H9 (cell line): ENCODE data around the gene SSBP2. TPM values are rescaled to one million over a fixed set of nuclear protein-coding genes. Genes with fewer than 3 reads are reported as not detected.

Experiments used
- DNase-seq: peaks from one replicate; pipeline ENCODE4 v3.0.0-alpha.2; 2017
- H2AFZ ChIP-seq: one replicate; pipeline ENCODE4 v1.6.1; 2013; ENCODE audit warnings: mild to moderate bottlenecking, low read length, control low read depth, moderate library complexity
- H2AK5ac ChIP-seq: 2 replicates; pipeline ENCODE4 v1.6.1; 2013; ENCODE audit warnings: low read length, control low read depth, mixed read lengths; ENCODE audit not compliant: insufficient read length
- H2BK120ac ChIP-seq: one replicate; pipeline ENCODE4 v1.6.1; 2013; ENCODE audit warnings: low read depth, mild to moderate bottlenecking, low read length, control low read depth, inconsistent platforms; ENCODE audit not compliant: poor library complexity, severe bottlenecking
- H2BK12ac ChIP-seq: 2 replicates; pipeline ENCODE4 v1.6.1; 2013; ENCODE audit warnings: low read length, control low read depth, mixed read lengths, low read depth; ENCODE audit not compliant: insufficient read length
- H2BK15ac ChIP-seq: 2 replicates; pipeline ENCODE4 v1.6.1; 2013; ENCODE audit warnings: low read depth, low read length, control low read depth
- H2BK20ac ChIP-seq: one replicate; pipeline ENCODE4 v1.6.1; 2013; ENCODE audit warnings: low read depth, mild to moderate bottlenecking, low read length, control low read depth, inconsistent platforms; ENCODE audit not compliant: poor library complexity, severe bottlenecking
- H2BK5ac ChIP-seq: 2 replicates; pipeline ENCODE4 v1.6.1; 2013; ENCODE audit warnings: low read length, control low read depth, mixed read lengths; ENCODE audit not compliant: insufficient read length
- H3K14ac ChIP-seq: 2 replicates; pipeline ENCODE4 v1.6.1; 2013; ENCODE audit warnings: low read length, control low read depth; ENCODE audit not compliant: insufficient read depth
- H3K18ac ChIP-seq: 2 replicates; pipeline ENCODE4 v1.6.1; 2013; ENCODE audit warnings: low read depth, mild to moderate bottlenecking, mixed read lengths, low read length, control low read depth; ENCODE audit not compliant: insufficient read length
- H3K23ac ChIP-seq: 2 replicates; pipeline ENCODE4 v1.6.1; 2013; ENCODE audit warnings: low read length, control low read depth, mixed read lengths, low read depth; ENCODE audit not compliant: insufficient read length
- H3K23me2 ChIP-seq: 2 replicates; pipeline ENCODE4 v1.6.1; 2013; ENCODE audit warnings: low read depth, mild to moderate bottlenecking, mixed read lengths, low read length, control low read depth; ENCODE audit not compliant: insufficient read length, poor library complexity, severe bottlenecking
- H3K27ac ChIP-seq: 2 replicates; pipeline ENCODE4 v1.5.1; 2013; ENCODE audit warnings: low read length, control low read depth, mixed read lengths, low read depth; ENCODE audit not compliant: insufficient read length
- H3K27me3 ChIP-seq: 2 replicates; pipeline ENCODE4 v1.6.1; 2013; ENCODE audit warnings: low read length, control low read depth, inconsistent platforms; ENCODE audit not compliant: insufficient read depth
- H3K4ac ChIP-seq: 2 replicates; pipeline ENCODE4 v1.6.1; 2013; ENCODE audit warnings: low read depth, mild to moderate bottlenecking, control low read depth, inconsistent platforms, low read length, moderate library complexity
- H3K4me1 ChIP-seq: 2 replicates; pipeline ENCODE4 v1.6.1; 2013; ENCODE audit warnings: low read length, control low read depth, inconsistent platforms; ENCODE audit not compliant: insufficient read depth
- H3K4me2 ChIP-seq: 2 replicates; pipeline ENCODE4 v1.6.1; 2013; ENCODE audit warnings: low read length, control low read depth, mixed read lengths; ENCODE audit not compliant: insufficient read length, insufficient read depth
- H3K56ac ChIP-seq: 2 replicates; pipeline ENCODE4 v1.6.1; 2013; ENCODE audit warnings: low read depth, mild to moderate bottlenecking, mixed read lengths, low read length, control low read depth; ENCODE audit not compliant: insufficient read length
- H3K79me1 ChIP-seq: 2 replicates; pipeline ENCODE4 v1.6.1; 2013; ENCODE audit warnings: low read depth, mild to moderate bottlenecking, moderate library complexity, low read length, control low read depth, inconsistent platforms; ENCODE audit not compliant: insufficient read depth, poor library complexity, severe bottlenecking
- H3K79me2 ChIP-seq: 2 replicates; pipeline ENCODE4 v1.6.1; 2013; ENCODE audit warnings: low read length, control low read depth, inconsistent platforms; ENCODE audit not compliant: insufficient read depth
- H3K9ac ChIP-seq: 2 replicates; pipeline ENCODE4 v1.6.1; 2013; ENCODE audit warnings: low read length, control low read depth, mixed read lengths; ENCODE audit not compliant: insufficient read length; ENCODE audit errors: extremely low read depth
- H3K9me3 ChIP-seq: one replicate; pipeline ENCODE4 v1.6.1; 2013; ENCODE audit warnings: low read depth, low read length, inconsistent platforms; ENCODE audit not compliant: control insufficient read depth
- H3T11ph ChIP-seq: one replicate; pipeline ENCODE4 v1.6.1; 2013; ENCODE audit warnings: mild to moderate bottlenecking, low read length, control low read depth, inconsistent platforms
- H4K20me1 ChIP-seq: one replicate; pipeline ENCODE4 v1.6.1; 2013; ENCODE audit not compliant: control insufficient read depth, insufficient read length, insufficient read depth
- H4K5ac ChIP-seq: 2 replicates; pipeline ENCODE4 v1.6.1; 2013; ENCODE audit warnings: low read depth, mild to moderate bottlenecking, mixed read lengths, low read length, control low read depth; ENCODE audit not compliant: insufficient read length
- H4K8ac ChIP-seq: replicated peaks from 2 replicates; pipeline ENCODE4 v1.6.1; 2013; ENCODE audit warnings: low read length, control low read depth, mixed read lengths, low read depth; ENCODE audit not compliant: insufficient read length
- H4K91ac ChIP-seq: 2 replicates; pipeline ENCODE4 v1.6.1; 2013; ENCODE audit warnings: low read depth, mild to moderate bottlenecking, moderate library complexity, mixed read lengths, low read length, control low read depth; ENCODE audit not compliant: insufficient read length
- H3K27ac Mint-ChIP-seq, 3 experiments: 2 replicates in 2 of 3; 3 replicates in 1 of 3; pipeline ENCODE4 v1.8.0; 2020 to 2021; ENCODE audit warnings: mixed read lengths in 3 of 3, mild to moderate bottlenecking in 1 of 3, moderate library complexity in 1 of 3
- H3K27me3 Mint-ChIP-seq: 2 replicates; pipeline ENCODE4 v1.8.0; 2021; ENCODE audit warnings: low read depth, mild to moderate bottlenecking, moderate library complexity, mixed read lengths
- H3K36me3 Mint-ChIP-seq, 3 experiments: 2 replicates in 2 of 3; 3 replicates in 1 of 3; pipeline ENCODE4 v1.8.0; 2020 to 2021; ENCODE audit warnings: low read depth in 3 of 3, mixed read lengths in 3 of 3; ENCODE audit not compliant: insufficient read depth in 1 of 3
- H3K4me1 Mint-ChIP-seq, 2 experiments: 2 replicates each; pipeline ENCODE4 v1.8.0; 2020; ENCODE audit warnings: mixed read lengths in 2 of 2
- H3K4me3 Mint-ChIP-seq, 2 experiments: 2 replicates in 1 of 2; 3 replicates in 1 of 2; pipeline ENCODE4 v1.8.0; 2020 to 2021; ENCODE audit warnings: mild to moderate bottlenecking in 2 of 2, mixed read lengths in 2 of 2, moderate library complexity in 1 of 2
- H3K9me3 Mint-ChIP-seq, 2 experiments: 2 replicates in 1 of 2; 3 replicates in 1 of 2; pipeline ENCODE4 v1.8.0; 2020; ENCODE audit warnings: mild to moderate bottlenecking in 2 of 2, mixed read lengths in 2 of 2, moderate library complexity in 1 of 2
- total RNA-seq: library from RNA; stranded (reverse); gene quantifications from 2 replicates; pipeline ENCODE4 v1.2.1, GENCODE V29; 2021
- TF ChIP-seq, protein P1 (sequence below): fragments of 200-600 bp; sonication (generic); conservative IDR thresholded peaks from 3 replicates; pipeline ENCODE4 v1.8.0; 2021; ENCODE audit warnings: antibody characterized with exemption, mild to moderate bottlenecking

SSBP2 gene
- total RNA-seq, 1 experiment from 2014 or later, result 35.6 TPM

GRCh38 chr5:81389025-81389424 lies 361.9 kb downstream of the SSBP2 start:
- Histone ChIP-seq H2BK15ac (no peak overlapping the region), H3T11ph (no peak overlapping the region), H2BK12ac (no peak overlapping the region), H3K27ac (no peak overlapping the region), H3K27me3 (no peaks in the 10 kb centered on the region), H2BK120ac (no peak overlapping the region), H2BK20ac (no peak overlapping the region), H3K4me1 (no peaks in the 10 kb centered on the region), H3K79me2 (no peaks in the 10 kb centered on the region), H3K56ac (no peak overlapping the region), H3K9me3 (no peaks in the 10 kb centered on the region), H4K20me1 (no peaks in the 10 kb centered on the region), H4K91ac (no peak overlapping the region), H2AFZ (no peak overlapping the region), H3K18ac (no peak overlapping the region), H3K4me2 (no peak overlapping the region), H3K23me2 (no peaks in the 10 kb centered on the region), H3K23ac (no peak overlapping the region), H3K9ac (no peak overlapping the region), H2AK5ac (no peak overlapping the region), H3K4ac (no peak overlapping the region), H4K8ac (no peak overlapping the region), H4K5ac (no peak overlapping the region), H3K79me1 (no peaks in the 10 kb centered on the region), H3K14ac (no peak overlapping the region), H2BK5ac (no peak overlapping the region)
- H3K27me3 Mint-ChIP-seq, result peaks cover 17% of the 10 kb centered on the region
- H3K9me3 Mint-ChIP-seq, result no peaks in the 10 kb centered on the region
- no peak overlapping the region for H3K4me3 Mint-ChIP-seq
- H3K4me1 Mint-ChIP-seq, result 0 out of 4 replicates have a peak, but pooled peaks cover 0 to 2% of the 10 kb centered on the region in 2 experiments
- H3K36me3 Mint-ChIP-seq, result no peaks in the 10 kb centered on the region; a peak in 1 of 7 replicates
- TF ChIP-seq, protein P1, sequence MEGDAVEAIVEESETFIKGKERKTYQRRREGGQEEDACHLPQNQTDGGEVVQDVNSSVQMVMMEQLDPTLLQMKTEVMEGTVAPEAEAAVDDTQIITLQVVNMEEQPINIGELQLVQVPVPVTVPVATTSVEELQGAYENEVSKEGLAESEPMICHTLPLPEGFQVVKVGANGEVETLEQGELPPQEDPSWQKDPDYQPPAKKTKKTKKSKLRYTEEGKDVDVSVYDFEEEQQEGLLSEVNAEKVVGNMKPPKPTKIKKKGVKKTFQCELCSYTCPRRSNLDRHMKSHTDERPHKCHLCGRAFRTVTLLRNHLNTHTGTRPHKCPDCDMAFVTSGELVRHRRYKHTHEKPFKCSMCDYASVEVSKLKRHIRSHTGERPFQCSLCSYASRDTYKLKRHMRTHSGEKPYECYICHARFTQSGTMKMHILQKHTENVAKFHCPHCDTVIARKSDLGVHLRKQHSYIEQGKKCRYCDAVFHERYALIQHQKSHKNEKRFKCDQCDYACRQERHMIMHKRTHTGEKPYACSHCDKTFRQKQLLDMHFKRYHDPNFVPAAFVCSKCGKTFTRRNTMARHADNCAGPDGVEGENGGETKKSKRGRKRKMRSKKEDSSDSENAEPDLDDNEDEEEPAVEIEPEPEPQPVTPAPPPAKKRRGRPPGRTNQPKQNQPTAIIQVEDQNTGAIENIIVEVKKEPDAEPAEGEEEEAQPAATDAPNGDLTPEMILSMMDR, result peak; percentile 40; the same call in 2 of the 3 replicates
- H3K27ac Mint-ChIP-seq, result no peak overlapping the region
- DNase-seq, result no peak
